ENCODE results near the gene MT1HL1.

DNA sequence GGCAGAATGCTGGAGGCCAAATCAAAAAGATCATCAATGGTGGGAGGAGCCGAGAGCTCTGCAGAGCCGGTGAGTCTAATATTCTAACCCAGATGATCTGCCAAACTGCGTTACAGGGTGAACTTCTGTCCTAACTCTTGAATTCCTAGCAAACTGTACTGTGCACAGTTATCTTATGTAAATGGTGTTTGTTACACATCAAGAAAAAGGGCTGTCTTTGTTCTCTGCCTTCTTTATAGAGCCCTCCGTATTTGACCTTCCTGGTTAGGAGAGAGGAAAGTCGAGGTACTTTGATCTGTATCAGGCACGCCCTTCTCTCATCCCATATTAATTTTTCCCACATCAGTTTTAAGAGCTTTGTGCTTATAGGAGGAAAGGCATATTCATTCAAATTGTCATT lies 37.6 kb downstream of the MT1HL1 start:
- TF ChIP-seq POLR2A (IDR thresholded peaks at IDR 0.05), result no peak
- TF ChIP-seq, protein P1, sequence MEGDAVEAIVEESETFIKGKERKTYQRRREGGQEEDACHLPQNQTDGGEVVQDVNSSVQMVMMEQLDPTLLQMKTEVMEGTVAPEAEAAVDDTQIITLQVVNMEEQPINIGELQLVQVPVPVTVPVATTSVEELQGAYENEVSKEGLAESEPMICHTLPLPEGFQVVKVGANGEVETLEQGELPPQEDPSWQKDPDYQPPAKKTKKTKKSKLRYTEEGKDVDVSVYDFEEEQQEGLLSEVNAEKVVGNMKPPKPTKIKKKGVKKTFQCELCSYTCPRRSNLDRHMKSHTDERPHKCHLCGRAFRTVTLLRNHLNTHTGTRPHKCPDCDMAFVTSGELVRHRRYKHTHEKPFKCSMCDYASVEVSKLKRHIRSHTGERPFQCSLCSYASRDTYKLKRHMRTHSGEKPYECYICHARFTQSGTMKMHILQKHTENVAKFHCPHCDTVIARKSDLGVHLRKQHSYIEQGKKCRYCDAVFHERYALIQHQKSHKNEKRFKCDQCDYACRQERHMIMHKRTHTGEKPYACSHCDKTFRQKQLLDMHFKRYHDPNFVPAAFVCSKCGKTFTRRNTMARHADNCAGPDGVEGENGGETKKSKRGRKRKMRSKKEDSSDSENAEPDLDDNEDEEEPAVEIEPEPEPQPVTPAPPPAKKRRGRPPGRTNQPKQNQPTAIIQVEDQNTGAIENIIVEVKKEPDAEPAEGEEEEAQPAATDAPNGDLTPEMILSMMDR (IDR thresholded peaks at IDR 0.05), result no peak

Measured in tibial nerve (tissue), 3 donors.